ENCODE data around the gene SMPD2. TPM values are rescaled to one million over a fixed set of nuclear protein-coding genes. Genes with fewer than 3 reads are reported as not detected.

Gene SMPD2
- total RNA-seq, 1 donor from 2014 or later, result 13.7 TPM

DNA sequence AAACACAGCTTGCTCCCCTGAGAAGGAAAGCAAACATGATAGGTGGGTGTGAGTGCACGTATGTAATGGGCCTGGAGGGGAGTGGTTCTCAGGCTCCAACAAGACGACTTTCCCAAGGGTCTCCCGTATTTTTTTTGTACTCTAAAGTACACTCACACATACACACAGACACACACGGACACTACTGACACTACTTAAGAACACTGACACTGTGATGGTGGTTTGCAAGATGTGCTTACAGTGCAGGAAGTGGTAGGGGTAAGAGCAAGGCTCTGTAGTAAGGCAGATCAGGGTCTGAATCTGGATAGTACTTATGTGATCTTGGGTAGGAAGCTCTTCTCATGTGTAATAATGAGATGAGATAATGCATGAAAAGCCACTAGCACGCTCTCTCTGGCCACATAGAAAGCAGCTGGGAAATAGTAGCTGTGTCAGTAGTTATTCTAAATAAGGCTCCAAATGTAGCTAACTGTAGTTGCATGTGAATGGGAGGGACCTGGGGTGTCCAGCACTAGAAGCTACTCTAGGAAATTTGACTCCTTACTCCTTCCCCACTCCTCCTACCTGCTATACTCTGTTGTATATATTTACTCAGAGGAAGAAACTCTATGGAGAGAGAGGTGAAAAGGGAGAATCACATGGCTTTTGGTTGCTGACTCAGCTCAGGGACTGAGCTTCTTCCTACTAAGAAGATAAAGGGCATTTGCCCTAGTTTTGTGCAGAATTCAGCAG is 50.8 kb downstream of the SMPD2 start:
- Histone ChIP-seq H3K27ac (no peak overlapping the region), H3K27me3 (ENCODE audit: low read depth) (no peaks in the 10 kb centered on the region), H3K4me3 (no peak overlapping the region), H3K9me3 (no peaks in the 10 kb centered on the region), H3K4me1 (no peaks in the 10 kb centered on the region), H3K36me3 (no peaks in the 10 kb centered on the region)
- intact Hi-C loops (cut with DNase I), result no loop called here
- TF ChIP-seq, protein P1, sequence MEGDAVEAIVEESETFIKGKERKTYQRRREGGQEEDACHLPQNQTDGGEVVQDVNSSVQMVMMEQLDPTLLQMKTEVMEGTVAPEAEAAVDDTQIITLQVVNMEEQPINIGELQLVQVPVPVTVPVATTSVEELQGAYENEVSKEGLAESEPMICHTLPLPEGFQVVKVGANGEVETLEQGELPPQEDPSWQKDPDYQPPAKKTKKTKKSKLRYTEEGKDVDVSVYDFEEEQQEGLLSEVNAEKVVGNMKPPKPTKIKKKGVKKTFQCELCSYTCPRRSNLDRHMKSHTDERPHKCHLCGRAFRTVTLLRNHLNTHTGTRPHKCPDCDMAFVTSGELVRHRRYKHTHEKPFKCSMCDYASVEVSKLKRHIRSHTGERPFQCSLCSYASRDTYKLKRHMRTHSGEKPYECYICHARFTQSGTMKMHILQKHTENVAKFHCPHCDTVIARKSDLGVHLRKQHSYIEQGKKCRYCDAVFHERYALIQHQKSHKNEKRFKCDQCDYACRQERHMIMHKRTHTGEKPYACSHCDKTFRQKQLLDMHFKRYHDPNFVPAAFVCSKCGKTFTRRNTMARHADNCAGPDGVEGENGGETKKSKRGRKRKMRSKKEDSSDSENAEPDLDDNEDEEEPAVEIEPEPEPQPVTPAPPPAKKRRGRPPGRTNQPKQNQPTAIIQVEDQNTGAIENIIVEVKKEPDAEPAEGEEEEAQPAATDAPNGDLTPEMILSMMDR (IDR thresholded peaks at IDR 0.05), result no peak
- peak; percentile 52 to 75 for ATAC-seq
- DNase-seq, result no peak

Other genes with a start within 250 kb of the SMPD2 start
- gene CD164, start 58.3 kb upstream of the SMPD2 start, total RNA-seq, result 307 TPM
- gene PPIL6, start 96 bp upstream of the SMPD2 start, total RNA-seq, result 10.6 TPM
- 79.4 TPM for gene MICAL1, start 15.0 kb downstream of the SMPD2 start, total RNA-seq
- gene ZBTB24, start 42.5 kb downstream of the SMPD2 start, total RNA-seq, result 8.2 TPM